NCI-H748 treated with DMSO at 0.1 percent for 48 hours (cell line): Measurements from ENCODE around the gene TSFM.
A peak's percentile ranks its signal among the peaks of the same experiment; 100 is the strongest.

Experiments
- DNase-seq: peaks from one replicate; lab custom pipeline; 2025; lab: John Stamatoyannopoulos, UW

The TSFM gene

GRCh38 chr12:57780284-57780897 is 2.2 kb upstream of the TSFM start:
- DNase-seq, result no peak

GRCh38 chr12:57781244-57781643 is 1.3 kb upstream of the TSFM start:
- no peak for DNase-seq

GRCh38 chr12:57781801-57782200 is 786 bp upstream of the TSFM start:
- no peak for DNase-seq

- DNase-seq, result no peak
Measured at GRCh38 chr12:57782243-57782607, 362 bp upstream of the TSFM start.

GRCh38 chr12:57783466-57783801 is 847 bp downstream of the TSFM start:
- no peak for DNase-seq

- DNase-seq, result no peak
Measured at GRCh38 chr12:57783861-57784260, 1.3 kb downstream of the TSFM start.

- DNase-seq, result no peak
Measured at GRCh38 chr12:57793920-57794319, 11.3 kb downstream of the TSFM start.

- no peak for DNase-seq
Measured at GRCh38 chr12:57795354-57795753, 12.8 kb downstream of the TSFM start.

- no peak for DNase-seq
Measured at GRCh38 chr12:57796996-57797395, 14.4 kb downstream of the TSFM start.

- no peak for DNase-seq
Measured at GRCh38 chr12:57797933-57798332, 15.3 kb downstream of the TSFM start.

GRCh38 chr12:57800965-57801364 is 18.4 kb downstream of the TSFM start:
- no peak for DNase-seq

- DNase-seq, result no peak
Measured at GRCh38 chr12:57802607-57803006, 20.0 kb downstream of the TSFM start.

GRCh38 chr12:57803319-57803893 is 20.8 kb downstream of the TSFM start:
- peak; percentile 3 for DNase-seq

GRCh38 chr12:57806677-57807076 is 24.1 kb downstream of the TSFM start:
- DNase-seq, result no peak

- DNase-seq, result no peak
Measured at GRCh38 chr12:57807285-57807684, 24.7 kb downstream of the TSFM start.

- DNase-seq, result no peak
Measured at GRCh38 chr12:57808351-57808750, 25.8 kb downstream of the TSFM start.

GRCh38 chr12:57809425-57809824 is 26.8 kb downstream of the TSFM start:
- no peak for DNase-seq

- no peak for DNase-seq
Measured at GRCh38 chr12:57810450-57810849, 27.9 kb downstream of the TSFM start.

- no peak for DNase-seq
Measured at GRCh38 chr12:57811028-57811755, 28.6 kb downstream of the TSFM start.

- DNase-seq, result no peak
Measured at GRCh38 chr12:57813111-57813970, 30.8 kb downstream of the TSFM start.

- DNase-seq, result no peak
Measured at GRCh38 chr12:57813971-57814772, 31.6 kb downstream of the TSFM start.
